C4-2B (cell line): ENCODE data around the gene DDRGK1.

Experiments used
- ZFX ChIP-seq: fragments of 450-650 bp; IDR thresholded peaks from 2 replicates; pipeline ENCODE4 v1.6.1; 2017
- TF ChIP-seq, protein P1 (sequence below): fragments of 450-650 bp; conservative IDR thresholded peaks from 2 replicates; pipeline ENCODE4 v1.5.1; 2017; ENCODE audit warnings: mild to moderate bottlenecking

DNA sequence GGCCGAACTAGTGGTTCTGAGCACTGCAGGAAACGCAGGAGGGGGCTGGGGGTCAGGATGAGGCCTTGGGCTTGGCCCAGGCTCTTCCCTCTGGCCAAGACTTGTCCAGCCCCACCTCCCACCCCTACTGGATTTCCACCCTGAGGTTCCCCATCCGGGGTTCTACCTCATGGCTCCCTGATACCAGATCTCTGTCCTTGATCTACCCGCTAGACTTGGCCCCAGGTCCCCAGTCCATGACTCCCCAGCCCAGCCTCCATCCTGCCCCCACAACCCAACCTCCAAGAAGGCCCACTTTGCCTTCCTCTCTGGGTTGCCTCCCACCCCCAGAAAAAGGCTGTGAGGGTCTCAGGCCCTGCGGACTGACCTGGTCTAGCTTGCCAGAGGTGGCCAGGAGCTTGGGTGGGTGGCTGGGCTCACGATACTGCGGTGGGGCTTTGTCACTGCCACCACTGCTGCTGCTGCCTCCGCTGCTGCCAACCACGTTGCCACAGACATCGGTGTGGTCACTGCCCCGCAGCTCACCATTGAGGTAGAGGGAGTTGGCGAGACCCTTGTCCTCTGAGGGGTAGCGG, 38.1 kb downstream of the DDRGK1 start:
- TF ChIP-seq, protein P1, sequence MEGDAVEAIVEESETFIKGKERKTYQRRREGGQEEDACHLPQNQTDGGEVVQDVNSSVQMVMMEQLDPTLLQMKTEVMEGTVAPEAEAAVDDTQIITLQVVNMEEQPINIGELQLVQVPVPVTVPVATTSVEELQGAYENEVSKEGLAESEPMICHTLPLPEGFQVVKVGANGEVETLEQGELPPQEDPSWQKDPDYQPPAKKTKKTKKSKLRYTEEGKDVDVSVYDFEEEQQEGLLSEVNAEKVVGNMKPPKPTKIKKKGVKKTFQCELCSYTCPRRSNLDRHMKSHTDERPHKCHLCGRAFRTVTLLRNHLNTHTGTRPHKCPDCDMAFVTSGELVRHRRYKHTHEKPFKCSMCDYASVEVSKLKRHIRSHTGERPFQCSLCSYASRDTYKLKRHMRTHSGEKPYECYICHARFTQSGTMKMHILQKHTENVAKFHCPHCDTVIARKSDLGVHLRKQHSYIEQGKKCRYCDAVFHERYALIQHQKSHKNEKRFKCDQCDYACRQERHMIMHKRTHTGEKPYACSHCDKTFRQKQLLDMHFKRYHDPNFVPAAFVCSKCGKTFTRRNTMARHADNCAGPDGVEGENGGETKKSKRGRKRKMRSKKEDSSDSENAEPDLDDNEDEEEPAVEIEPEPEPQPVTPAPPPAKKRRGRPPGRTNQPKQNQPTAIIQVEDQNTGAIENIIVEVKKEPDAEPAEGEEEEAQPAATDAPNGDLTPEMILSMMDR: no peak
- TF ChIP-seq ZFX: no peak
